ENCODE results near the gene PLEKHM3. TPM values are rescaled to one million over a fixed set of nuclear protein-coding genes. Genes with fewer than 3 reads are reported as not detected.

The PLEKHM3 gene
- total RNA-seq, 2 donors from 2014 or later: 8.8 to 9.2 TPM

DNA sequence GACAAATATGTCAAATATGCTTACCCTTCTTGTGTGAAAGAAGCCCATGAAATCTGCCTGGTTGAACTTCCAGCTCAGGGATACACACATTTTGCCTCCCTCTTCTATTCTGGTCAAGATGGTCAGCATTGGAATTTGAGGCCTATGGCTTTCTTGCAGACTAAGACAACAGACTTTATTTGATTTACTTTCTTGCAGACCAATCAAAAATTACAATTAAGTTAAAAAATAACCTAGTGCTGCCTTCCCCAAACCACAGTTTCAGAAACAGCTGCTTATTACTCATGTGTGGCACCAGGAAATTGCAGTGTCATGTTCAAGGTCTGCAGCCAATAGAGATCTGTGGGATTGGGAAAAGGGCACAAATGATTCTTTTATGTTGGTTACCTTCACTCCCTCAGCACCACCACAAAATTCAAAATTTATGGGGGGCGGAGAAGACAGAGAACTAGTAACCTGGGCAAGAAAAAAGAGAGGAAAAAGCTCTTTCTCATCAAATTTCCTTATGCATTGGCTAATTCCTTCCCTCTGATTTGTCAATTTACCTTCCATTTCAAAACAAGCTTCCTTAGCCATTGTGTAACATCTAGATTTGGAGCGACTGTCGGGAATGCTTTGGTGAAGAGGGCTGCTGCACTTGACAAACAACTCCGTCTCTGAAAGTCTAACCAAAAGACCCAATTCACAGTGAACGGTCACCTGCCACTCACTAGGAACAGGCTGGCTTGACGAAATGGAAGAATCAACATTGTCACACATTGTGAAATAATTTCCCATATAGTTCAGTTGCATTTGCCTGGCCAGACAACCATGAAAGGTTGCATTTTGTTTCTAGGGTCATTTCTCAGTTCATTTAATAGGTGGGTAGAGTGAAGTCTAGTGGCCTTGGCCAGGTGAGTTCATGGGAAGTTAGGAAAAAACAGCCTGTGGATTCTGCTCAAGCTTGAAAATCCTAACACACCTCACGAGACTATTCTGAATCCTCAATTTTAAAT lies 155.2 kb downstream of the PLEKHM3 start:
- H3K36me3 Mint-ChIP-seq (ENCODE audit: insufficient read depth in 2 of 2): no peaks in the 10 kb centered on the region
- no peak overlapping the region for H3K4me3 Mint-ChIP-seq
- H3K4me1 Mint-ChIP-seq (ENCODE audit: low read depth): peaks cover 7% of the 10 kb centered on the region
- H3K9me3 Mint-ChIP-seq: no peaks in the 10 kb centered on the region
- ATAC-seq (replicated peaks in 1 of 2) (no peak), DNase-seq (no peak)
- no peaks in the 10 kb centered on the region for H3K27me3 Mint-ChIP-seq (ENCODE audit: low read depth)
- no peak overlapping the region for H3K27ac Mint-ChIP-seq

DNA sequence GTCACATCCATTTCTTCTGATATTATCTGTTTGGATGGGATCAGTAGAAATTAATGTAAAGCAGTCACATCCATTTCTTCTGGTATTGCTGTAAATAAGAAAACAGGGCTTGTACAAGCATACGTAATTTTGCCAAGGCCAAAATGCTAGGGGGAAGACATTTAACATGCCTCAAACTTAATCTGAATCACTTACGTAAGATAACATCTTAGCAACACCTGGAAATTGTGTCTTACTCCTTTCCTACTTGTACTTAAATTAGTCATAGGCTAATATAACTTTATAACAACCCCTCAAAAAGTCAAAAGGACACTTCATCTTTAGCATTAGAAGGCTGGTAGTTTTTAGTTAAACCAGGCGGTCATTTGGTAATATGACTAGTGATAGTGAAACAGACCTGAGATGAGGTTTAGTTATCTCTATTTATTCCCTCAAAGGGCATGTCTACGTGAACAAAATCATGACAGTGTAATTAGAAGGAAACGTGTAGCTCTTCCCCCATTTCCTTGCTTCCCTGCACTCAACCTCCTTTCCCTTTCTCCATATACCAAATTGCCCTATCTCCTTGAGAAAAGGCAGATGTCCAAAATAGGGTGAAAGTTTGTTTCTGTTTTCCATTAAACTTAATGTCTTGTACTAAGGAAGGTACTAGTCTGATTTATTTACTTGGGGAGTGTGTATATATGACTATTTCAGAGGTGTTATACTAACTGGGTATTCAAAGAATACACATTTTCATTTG lies 156.3 kb downstream of the PLEKHM3 start:
- DNase-seq: no peak
- Mint-ChIP-seq H3K4me1 (ENCODE audit: low read depth) (peaks cover 7% of the 10 kb centered on the region), H3K27ac (no peak overlapping the region), H3K36me3 (ENCODE audit: insufficient read depth in 2 of 2) (no peaks in the 10 kb centered on the region), H3K4me3 (no peak overlapping the region), H3K27me3 (ENCODE audit: low read depth) (no peaks in the 10 kb centered on the region), H3K9me3 (no peaks in the 10 kb centered on the region)
- ATAC-seq (replicated peaks in 1 of 2): no peak

- peaks cover 7% of the 10 kb centered on the region for H3K4me1 Mint-ChIP-seq (ENCODE audit: low read depth)
- H3K27ac Mint-ChIP-seq: no peak overlapping the region
- H3K9me3 Mint-ChIP-seq: no peaks in the 10 kb centered on the region
- ATAC-seq (replicated peaks in 1 of 2): no peak
- no peak overlapping the region for H3K4me3 Mint-ChIP-seq
- DNase-seq: no peak
- H3K36me3 Mint-ChIP-seq (ENCODE audit: insufficient read depth in 2 of 2): no peaks in the 10 kb centered on the region
- no peaks in the 10 kb centered on the region for H3K27me3 Mint-ChIP-seq (ENCODE audit: low read depth)
Observed at GRCh38 chr2:207867905-207868304, 157.4 kb downstream of the PLEKHM3 start.

- H3K36me3 Mint-ChIP-seq (ENCODE audit: insufficient read depth in 2 of 2): no peaks in the 10 kb centered on the region
- peaks cover 7% of the 10 kb centered on the region for H3K4me1 Mint-ChIP-seq (ENCODE audit: low read depth)
- no peaks in the 10 kb centered on the region for H3K27me3 Mint-ChIP-seq (ENCODE audit: low read depth)
- no peaks in the 10 kb centered on the region for H3K9me3 Mint-ChIP-seq
- no peak for ATAC-seq (replicated peaks in 1 of 2)
- no peak for DNase-seq
- H3K4me3 Mint-ChIP-seq: no peak overlapping the region
- no peak overlapping the region for H3K27ac Mint-ChIP-seq
Observed at GRCh38 chr2:207867056-207867455, 158.3 kb downstream of the PLEKHM3 start.

- ATAC-seq (replicated peaks in 1 of 2): no peak
- no peak for DNase-seq
- Mint-ChIP-seq H3K4me3 (no peak overlapping the region), H3K4me1 (ENCODE audit: low read depth) (peaks cover 7% of the 10 kb centered on the region), H3K9me3 (no peaks in the 10 kb centered on the region), H3K36me3 (ENCODE audit: insufficient read depth in 2 of 2) (no peaks in the 10 kb centered on the region), H3K27ac (no peak overlapping the region), H3K27me3 (ENCODE audit: low read depth) (no peaks in the 10 kb centered on the region)
Observed at GRCh38 chr2:207865210-207865609, 160.1 kb downstream of the PLEKHM3 start.

DNA sequence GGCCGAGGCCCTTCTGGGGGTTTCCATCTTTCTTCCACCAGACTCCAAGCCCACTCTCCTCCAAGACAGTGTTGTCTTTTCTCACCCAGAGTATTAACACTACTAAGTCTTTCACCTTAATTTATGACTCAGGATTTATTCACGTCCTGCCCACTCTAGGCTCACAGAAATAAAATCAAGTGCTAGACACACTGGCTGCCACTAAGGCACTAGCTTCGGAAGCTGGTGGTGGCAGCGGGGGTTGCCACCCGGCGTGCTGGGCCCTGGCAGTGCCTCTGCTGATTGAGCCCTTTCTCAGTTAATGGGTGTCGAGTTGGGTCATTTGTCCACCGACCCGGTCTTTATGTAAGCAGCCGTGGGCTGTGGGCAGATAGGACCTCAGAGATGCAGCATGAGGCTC lies 162.0 kb downstream of the PLEKHM3 start:
- H3K4me1 Mint-ChIP-seq (ENCODE audit: low read depth): no peaks in the 10 kb centered on the region

GRCh38 chr2:207861789-207862188 lies 163.5 kb downstream of the PLEKHM3 start:
- Mint-ChIP-seq H3K36me3 (ENCODE audit: insufficient read depth in 2 of 2) (no peaks in the 10 kb centered on the region), H3K4me1 (ENCODE audit: low read depth) (no peaks in the 10 kb centered on the region), H3K9me3 (no peaks in the 10 kb centered on the region), H3K27me3 (ENCODE audit: low read depth) (no peaks in the 10 kb centered on the region), H3K27ac (no peak overlapping the region), H3K4me3 (no peak overlapping the region)
- ATAC-seq (replicated peaks in 1 of 2): no peak
- DNase-seq: no peak

More for the DNA sequence above, 162.0 kb downstream of the PLEKHM3 start:
- ATAC-seq (replicated peaks in 1 of 2) (no peak), DNase-seq (no peak)
- Mint-ChIP-seq H3K27me3 (ENCODE audit: low read depth) (no peaks in the 10 kb centered on the region), H3K9me3 (no peaks in the 10 kb centered on the region), H3K36me3 (ENCODE audit: insufficient read depth in 2 of 2) (no peaks in the 10 kb centered on the region), H3K27ac (no peak overlapping the region), H3K4me3 (no peak overlapping the region)

- Mint-ChIP-seq H3K36me3 (ENCODE audit: insufficient read depth in 2 of 2) (no peaks in the 10 kb centered on the region), H3K9me3 (no peaks in the 10 kb centered on the region), H3K27me3 (ENCODE audit: low read depth) (no peaks in the 10 kb centered on the region), H3K4me1 (ENCODE audit: low read depth) (no peaks in the 10 kb centered on the region), H3K27ac (no peak overlapping the region), H3K4me3 (no peak overlapping the region)
- ATAC-seq (replicated peaks in 1 of 2) (no peak), DNase-seq (no peak)
Observed at GRCh38 chr2:207860685-207861084, 164.6 kb downstream of the PLEKHM3 start.

- ATAC-seq (replicated peaks in 1 of 2) (no peak), DNase-seq (no peak)
- no peaks in the 10 kb centered on the region for H3K27me3 Mint-ChIP-seq (ENCODE audit: low read depth)
- no peaks in the 10 kb centered on the region for H3K9me3 Mint-ChIP-seq
- H3K4me3 Mint-ChIP-seq: no peak overlapping the region
- H3K27ac Mint-ChIP-seq: no peak overlapping the region
- H3K36me3 Mint-ChIP-seq (ENCODE audit: insufficient read depth in 2 of 2): no peaks in the 10 kb centered on the region
- H3K4me1 Mint-ChIP-seq (ENCODE audit: low read depth): no peaks in the 10 kb centered on the region
Observed at GRCh38 chr2:207855591-207855990, 169.7 kb downstream of the PLEKHM3 start.

DNA sequence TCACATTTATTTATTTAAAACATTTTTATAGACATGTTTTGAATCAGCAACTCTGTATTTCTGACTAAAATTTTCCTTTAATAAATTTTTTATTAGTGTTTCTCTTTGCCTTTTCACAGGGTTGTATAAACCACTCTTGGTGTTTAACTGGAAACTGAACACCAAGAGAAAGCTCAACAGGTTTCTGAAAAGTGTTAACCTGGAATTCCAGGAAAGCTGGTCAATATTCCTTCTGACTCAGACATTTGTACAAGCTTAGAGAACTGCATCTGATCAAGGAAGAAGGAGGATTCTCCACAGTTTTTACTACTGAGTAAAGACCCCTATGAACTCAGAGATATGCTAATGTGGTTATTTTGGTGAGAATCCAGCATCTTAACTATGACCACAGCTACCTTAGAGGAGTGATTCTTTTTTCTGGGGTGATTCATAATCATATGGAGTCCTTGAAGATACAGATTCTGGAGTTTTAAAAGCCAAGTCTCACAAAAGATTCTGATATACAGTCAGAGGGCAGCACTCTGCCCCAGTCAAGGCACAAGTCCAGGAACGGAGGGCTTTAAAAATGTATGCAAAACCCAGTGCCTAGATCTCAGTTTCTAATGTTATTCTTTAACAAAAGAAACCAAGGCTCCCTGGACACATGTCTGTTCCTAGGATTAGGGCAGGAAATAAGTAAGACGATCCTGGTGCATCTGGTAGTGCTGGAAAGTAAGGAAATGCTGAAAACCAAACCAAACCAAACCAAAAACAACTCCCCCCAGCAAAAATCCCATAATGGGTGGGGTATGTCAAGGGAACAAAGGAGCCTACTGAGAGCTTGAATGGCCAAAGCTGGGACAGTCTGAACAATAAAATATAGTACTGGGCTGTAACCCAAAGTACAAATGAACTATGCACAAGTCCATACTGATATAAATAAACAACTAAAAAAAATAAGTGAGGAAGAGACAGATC lies 170.6 kb downstream of the PLEKHM3 start:
- H3K27ac Mint-ChIP-seq: no peak overlapping the region
- H3K4me3 Mint-ChIP-seq: no peak overlapping the region
- H3K9me3 Mint-ChIP-seq: no peaks in the 10 kb centered on the region
- no peaks in the 10 kb centered on the region for H3K4me1 Mint-ChIP-seq (ENCODE audit: low read depth)
- H3K36me3 Mint-ChIP-seq (ENCODE audit: insufficient read depth in 2 of 2): no peaks in the 10 kb centered on the region
- H3K27me3 Mint-ChIP-seq (ENCODE audit: low read depth): no peaks in the 10 kb centered on the region
- ATAC-seq (replicated peaks in 1 of 2): no peak
- no peak for DNase-seq

DNA sequence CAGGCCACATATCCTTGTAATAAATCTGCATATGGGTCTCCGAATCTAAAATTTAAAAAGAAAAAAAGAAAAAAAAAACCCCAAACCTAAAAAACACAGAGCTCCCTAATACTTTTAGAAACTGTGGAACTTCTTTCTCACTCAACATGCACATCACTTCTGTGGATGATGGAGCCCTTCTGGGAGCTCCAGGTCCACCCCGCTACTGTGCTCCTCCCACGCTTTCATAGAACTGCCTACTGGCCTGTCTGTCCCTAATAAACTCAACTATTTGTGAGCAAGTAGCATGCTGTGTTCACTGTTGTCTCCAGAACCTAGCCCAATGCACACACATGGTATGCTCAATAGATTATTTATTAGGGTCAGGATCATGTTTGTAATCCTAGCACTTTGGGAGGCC lies 172.5 kb downstream of the PLEKHM3 start:
- no peak for DNase-seq
- Mint-ChIP-seq H3K4me1 (ENCODE audit: low read depth) (no peaks in the 10 kb centered on the region), H3K27me3 (ENCODE audit: low read depth) (no peaks in the 10 kb centered on the region), H3K9me3 (no peaks in the 10 kb centered on the region), H3K36me3 (ENCODE audit: insufficient read depth in 2 of 2) (no peaks in the 10 kb centered on the region), H3K27ac (no peak overlapping the region), H3K4me3 (no peak overlapping the region)
- ATAC-seq (replicated peaks in 1 of 2): no peak

GRCh38 chr2:207849443-207849842 lies 175.9 kb downstream of the PLEKHM3 start:
- DNase-seq (no peak), ATAC-seq (replicated peaks in 1 of 2) (no peak)
- Mint-ChIP-seq H3K9me3 (no peaks in the 10 kb centered on the region), H3K4me3 (no peak overlapping the region), H3K4me1 (ENCODE audit: low read depth) (no peaks in the 10 kb centered on the region), H3K27me3 (ENCODE audit: low read depth) (no peaks in the 10 kb centered on the region), H3K36me3 (ENCODE audit: insufficient read depth in 2 of 2) (no peaks in the 10 kb centered on the region), H3K27ac (no peak overlapping the region)

Data from activated T-cell treated with anti-CD3 and anti-CD28 coated beads, Interleukin-2, amount 50 U/mL, for 72 hours (primary cell).